ENCODE results near the gene MOCS1.

DNA sequence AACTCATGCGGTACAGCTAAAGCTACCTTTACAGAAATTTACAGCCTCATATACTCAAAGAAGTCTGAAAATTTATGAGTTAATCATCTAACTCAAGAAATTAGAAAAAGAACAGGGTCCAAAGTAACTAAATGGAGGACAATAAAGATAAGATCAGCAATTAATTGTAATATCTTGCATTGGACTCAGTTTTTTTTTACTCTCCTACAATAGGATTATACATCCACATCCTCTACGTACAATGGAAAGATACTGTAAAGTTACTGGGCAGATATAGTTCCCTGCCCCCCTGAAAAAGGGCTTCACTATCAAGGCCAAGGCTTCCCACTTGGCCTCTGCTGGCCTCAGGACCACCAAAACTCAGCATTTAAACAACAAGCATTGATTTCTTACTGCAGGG is 31.5 kb upstream of the MOCS1 start:
- TF ChIP-seq, protein P1, sequence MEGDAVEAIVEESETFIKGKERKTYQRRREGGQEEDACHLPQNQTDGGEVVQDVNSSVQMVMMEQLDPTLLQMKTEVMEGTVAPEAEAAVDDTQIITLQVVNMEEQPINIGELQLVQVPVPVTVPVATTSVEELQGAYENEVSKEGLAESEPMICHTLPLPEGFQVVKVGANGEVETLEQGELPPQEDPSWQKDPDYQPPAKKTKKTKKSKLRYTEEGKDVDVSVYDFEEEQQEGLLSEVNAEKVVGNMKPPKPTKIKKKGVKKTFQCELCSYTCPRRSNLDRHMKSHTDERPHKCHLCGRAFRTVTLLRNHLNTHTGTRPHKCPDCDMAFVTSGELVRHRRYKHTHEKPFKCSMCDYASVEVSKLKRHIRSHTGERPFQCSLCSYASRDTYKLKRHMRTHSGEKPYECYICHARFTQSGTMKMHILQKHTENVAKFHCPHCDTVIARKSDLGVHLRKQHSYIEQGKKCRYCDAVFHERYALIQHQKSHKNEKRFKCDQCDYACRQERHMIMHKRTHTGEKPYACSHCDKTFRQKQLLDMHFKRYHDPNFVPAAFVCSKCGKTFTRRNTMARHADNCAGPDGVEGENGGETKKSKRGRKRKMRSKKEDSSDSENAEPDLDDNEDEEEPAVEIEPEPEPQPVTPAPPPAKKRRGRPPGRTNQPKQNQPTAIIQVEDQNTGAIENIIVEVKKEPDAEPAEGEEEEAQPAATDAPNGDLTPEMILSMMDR (IDR thresholded peaks at IDR 0.05; ENCODE audit: insufficient read depth, low read depth, low read length): no peak
- TF ChIP-seq EZH2 (IDR thresholded peaks at IDR 0.05; ENCODE audit: insufficient read depth, low read length): no peak
